Measurements from ENCODE around the gene FIGN.

- TF ChIP-seq CTCF (IDR thresholded peaks at IDR 0.05; ENCODE audit: low read depth, low read length) (no peak), MYC (IDR thresholded peaks at IDR 0.05; ENCODE audit: low read depth, low read length) (no peak), POLR2A (IDR thresholded peaks at IDR 0.05; ENCODE audit: extremely low read depth, insufficient read length) (no peak), MAX (IDR thresholded peaks at IDR 0.05; ENCODE audit: low read depth, low read length) (no peak)
Measured at GRCh38 chr2:163600801-163601200, 135.0 kb downstream of the FIGN start.
